Activated CD8-positive, alpha-beta memory T cell treated with anti-CD3 and anti-CD28 coated beads, Interleukin-2, amount 10 ng/mL, durations not matched to agents 7 days and 5 days (primary cell): ENCODE data around the gene BNC2. TPM values are rescaled to one million over a fixed set of nuclear protein-coding genes. Genes with fewer than 3 reads are reported as not detected.
"Not testable (repeated sequence)": the region's sequence is repeated elsewhere in the genome, so short reads cannot be mapped to it uniquely, and the experiment has no call there.

Experiments used
- ATAC-seq: fragments of 150-1000 bp; cut with Tn5 transposase; one replicate; pipeline ENCODE4 v1.10.0; 2021; ENCODE audit warnings: moderate library complexity
- CTCF ChIA-PET: fragments of 350-600 bp; sonication (Branson Sonifier 250); formaldehyde crosslinking; loops from one replicate; lab custom pipeline; 2021; ENCODE audit warnings: antibody characterized with exemption; lab: Charles Lee
- DNase-seq: peaks from one replicate; pipeline ENCODE4 v3.0.0-alpha.2; 2020
- H3K27ac Mint-ChIP-seq: one replicate; pipeline ENCODE4 v1.8.0; 2021; ENCODE audit warnings: mild to moderate bottlenecking, mixed read lengths
- H3K27me3 Mint-ChIP-seq: one replicate; pipeline ENCODE4 v1.8.0; 2021; ENCODE audit warnings: mixed read lengths
- H3K36me3 Mint-ChIP-seq: one replicate; pipeline ENCODE4 v1.8.0; 2021; ENCODE audit warnings: mild to moderate bottlenecking, mixed read lengths
- H3K4me1 Mint-ChIP-seq: one replicate; pipeline ENCODE4 v1.8.0; 2021; ENCODE audit warnings: mixed read lengths
- H3K4me3 Mint-ChIP-seq: one replicate; pipeline ENCODE4 v1.8.0; 2021; ENCODE audit warnings: mild to moderate bottlenecking, moderate library complexity, mixed read lengths
- H3K9me3 Mint-ChIP-seq: one replicate; pipeline ENCODE4 v1.8.0; 2022; ENCODE audit warnings: low read depth, mixed read lengths
- total RNA-seq, 2 experiments: library from RNA; stranded (reverse); gene quantifications; one replicate each; pipeline ENCODE4 v1.2.3, GENCODE V29; 2021

Gene BNC2
- total RNA-seq, 2 experiments from 2014 or later, result not detected

DNA sequence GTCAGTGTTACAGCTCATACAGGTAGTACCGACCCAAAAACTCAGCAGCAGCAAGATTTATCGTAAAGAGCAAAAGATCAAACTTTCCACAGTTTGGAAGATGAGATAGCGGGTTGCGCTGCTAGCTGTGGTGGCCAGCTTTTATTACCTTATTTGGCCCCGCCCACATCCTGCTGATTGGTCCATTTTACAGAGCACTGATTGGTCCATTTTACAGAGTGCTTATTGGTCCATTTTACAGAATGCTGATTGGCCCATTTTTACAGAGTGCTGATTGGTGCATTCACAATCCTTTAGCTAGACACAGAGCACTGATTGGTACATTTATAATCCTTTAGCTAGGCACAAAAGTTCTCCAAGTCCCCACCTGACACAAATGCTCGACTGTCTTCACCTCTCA is 12.0 kb upstream of the BNC2 start:
- CTCF ChIA-PET, H3K27ac Mint-ChIP-seq, DNase-seq, H3K4me3 Mint-ChIP-seq, H3K27me3 Mint-ChIP-seq, ATAC-seq, H3K4me1 Mint-ChIP-seq, H3K36me3 Mint-ChIP-seq: not testable (repeated sequence)
- H3K9me3 Mint-ChIP-seq, result peaks cover 14% of the 10 kb centered on the region

DNA sequence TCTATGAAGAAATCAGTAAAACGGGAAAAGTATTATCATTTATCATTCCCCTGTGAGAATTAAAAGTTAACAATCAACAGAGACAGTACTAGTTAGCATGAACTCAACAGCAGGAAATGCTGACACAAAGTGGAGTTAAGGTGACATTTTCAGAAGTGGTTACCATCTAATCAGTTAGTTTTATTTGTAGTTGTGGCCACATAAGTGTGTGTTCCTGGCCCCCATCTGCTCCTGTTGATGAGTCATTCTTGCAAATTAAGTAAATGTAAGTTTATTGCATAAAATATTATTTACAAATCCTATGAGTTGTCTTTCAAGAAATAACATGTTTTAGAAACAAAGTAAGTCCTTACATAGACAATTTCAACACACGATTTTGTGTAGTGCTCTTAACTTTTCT is 8.9 kb upstream of the BNC2 start:
- H3K36me3 Mint-ChIP-seq, result no peaks in the 10 kb centered on the region
- peaks cover 16% of the 10 kb centered on the region for H3K9me3 Mint-ChIP-seq
- H3K27me3 Mint-ChIP-seq, result no peaks in the 10 kb centered on the region
- CTCF ChIA-PET, result no interaction called here
- no peak overlapping the region for H3K4me3 Mint-ChIP-seq
- DNase-seq, result no peak
- no peaks in the 10 kb centered on the region for H3K4me1 Mint-ChIP-seq
- no peak for ATAC-seq
- H3K27ac Mint-ChIP-seq, result no peak overlapping the region

DNA sequence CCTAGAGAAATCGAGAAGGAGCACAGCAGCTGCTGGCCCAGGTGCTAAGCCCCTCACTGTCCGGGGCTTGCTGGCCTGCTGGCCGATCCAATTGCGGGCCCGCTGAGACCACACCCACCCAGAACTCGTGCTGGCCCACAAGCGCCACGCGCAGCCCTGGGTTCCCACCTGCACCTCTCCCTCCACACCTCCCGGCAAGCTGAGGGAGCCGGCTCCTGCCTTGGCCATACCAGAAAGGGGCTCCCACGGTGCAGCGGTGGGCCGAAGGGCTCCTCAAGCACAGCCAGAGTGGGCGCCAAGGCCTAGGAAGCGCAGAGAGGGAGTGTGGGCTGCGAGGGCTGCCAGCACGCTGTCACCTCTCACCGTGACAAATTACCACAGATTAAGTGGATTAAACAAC is 6.8 kb upstream of the BNC2 start:
- ATAC-seq, result no peak
- no peak overlapping the region for H3K4me3 Mint-ChIP-seq
- no peak overlapping the region for H3K27ac Mint-ChIP-seq
- H3K36me3 Mint-ChIP-seq, result peaks cover 2% of the 10 kb centered on the region
- H3K27me3 Mint-ChIP-seq, result peaks cover 4% of the 10 kb centered on the region
- H3K9me3 Mint-ChIP-seq, result peaks cover 13% of the 10 kb centered on the region
- CTCF ChIA-PET, result no interaction called here
- DNase-seq, result no peak
- H3K4me1 Mint-ChIP-seq, result no peaks in the 10 kb centered on the region

- H3K4me3 Mint-ChIP-seq, result no peak overlapping the region
- peaks cover 5% of the 10 kb centered on the region for H3K4me1 Mint-ChIP-seq
- ATAC-seq (no peak), DNase-seq (no peak)
- peaks cover 5% of the 10 kb centered on the region for H3K36me3 Mint-ChIP-seq
- peaks cover 35% of the 10 kb centered on the region for H3K27me3 Mint-ChIP-seq
- no peak overlapping the region for H3K27ac Mint-ChIP-seq
- CTCF ChIA-PET, result no interaction called here
- H3K9me3 Mint-ChIP-seq, result peaks cover 4% of the 10 kb centered on the region
Observed at GRCh38 chr9:16873126-16873802, 2.8 kb upstream of the BNC2 start.

DNA sequence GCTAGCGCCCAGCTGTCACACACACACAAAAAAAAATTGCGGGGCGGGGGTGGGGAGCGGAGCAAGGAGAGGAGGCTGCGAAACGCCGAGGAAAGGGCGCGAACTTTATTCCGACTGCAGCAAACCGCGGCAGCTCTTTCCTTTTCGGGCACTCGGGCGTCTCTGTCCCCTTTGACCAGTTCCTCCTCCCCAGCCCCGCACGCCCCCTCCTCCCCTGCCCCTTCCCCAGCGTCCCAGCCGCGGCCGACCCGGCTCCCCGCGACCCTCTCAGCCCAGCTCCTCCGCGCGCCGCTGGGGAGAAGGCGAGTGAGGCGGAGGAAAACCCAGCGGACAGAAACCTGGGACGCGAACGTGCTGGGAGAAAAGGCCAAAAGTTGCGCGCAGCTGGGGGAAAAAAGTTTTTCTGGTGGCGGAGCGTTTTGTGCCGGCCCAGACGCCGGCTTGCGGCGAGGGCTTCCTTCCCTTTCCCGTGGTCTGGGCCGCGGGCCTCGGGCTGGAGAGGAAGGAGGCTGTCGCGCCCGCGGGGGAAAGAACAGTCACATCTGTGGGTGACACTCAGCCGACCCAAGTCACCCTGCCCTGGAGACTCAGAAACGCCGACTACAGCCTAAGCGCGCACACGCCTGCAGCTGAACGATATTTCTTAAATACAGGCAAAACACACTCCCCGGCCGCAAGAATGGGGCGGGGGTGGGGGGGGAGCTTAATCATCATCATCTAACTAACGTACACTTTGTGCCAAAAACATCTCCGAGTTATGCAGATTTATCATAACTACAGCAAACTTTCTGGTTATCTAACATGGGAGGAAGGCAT is 1.1 kb upstream of the BNC2 start:
- H3K27me3 Mint-ChIP-seq, result peaks cover 38% of the 10 kb centered on the region
- no peak overlapping the region for H3K4me3 Mint-ChIP-seq
- peaks cover 5% of the 10 kb centered on the region for H3K36me3 Mint-ChIP-seq
- CTCF ChIA-PET, result interaction anchor here (0.7 kb wide), 1 partner anchor 736 kb away, joined by 6 read pairs; no protein-coding TSS in a partner anchor
- ATAC-seq, result peak; percentile 23
- H3K9me3 Mint-ChIP-seq, result peaks cover 2% of the 10 kb centered on the region
- H3K4me1 Mint-ChIP-seq, result peaks cover 5% of the 10 kb centered on the region
- no peak overlapping the region for H3K27ac Mint-ChIP-seq
- no peak for DNase-seq

GRCh38 chr9:16869882-16870595 is 431 bp downstream of the BNC2 start:
- Mint-ChIP-seq H3K27me3 (peaks cover 38% of the 10 kb centered on the region), H3K27ac (no peak overlapping the region), H3K4me3 (no peak overlapping the region), H3K36me3 (peaks cover 5% of the 10 kb centered on the region), H3K9me3 (peaks cover 1% of the 10 kb centered on the region), H3K4me1 (peaks cover 5% of the 10 kb centered on the region)
- ATAC-seq, result no peak
- no peak for DNase-seq
- CTCF ChIA-PET, result no interaction called here

- CTCF ChIA-PET, result no interaction called here
- no peak for ATAC-seq
- no peak overlapping the region for H3K4me3 Mint-ChIP-seq
- H3K27me3 Mint-ChIP-seq, result peaks cover 38% of the 10 kb centered on the region
- H3K4me1 Mint-ChIP-seq, result peaks cover 5% of the 10 kb centered on the region
- DNase-seq, result no peak
- no peak overlapping the region for H3K27ac Mint-ChIP-seq
- H3K36me3 Mint-ChIP-seq, result peaks cover 5% of the 10 kb centered on the region
- no peaks in the 10 kb centered on the region for H3K9me3 Mint-ChIP-seq
Observed at GRCh38 chr9:16869131-16869881, 1.2 kb downstream of the BNC2 start.

- Mint-ChIP-seq H3K4me1 (peaks cover 5% of the 10 kb centered on the region), H3K9me3 (no peaks in the 10 kb centered on the region), H3K36me3 (peaks cover 5% of the 10 kb centered on the region), H3K27me3 (peaks cover 38% of the 10 kb centered on the region), H3K27ac (no peak overlapping the region), H3K4me3 (no peak overlapping the region)
- CTCF ChIA-PET, result interaction anchor here (0.6 kb wide), 1 partner anchor 46 kb away, joined by 3 read pairs; no protein-coding TSS in a partner anchor
- DNase-seq (no peak), ATAC-seq (no peak)
Observed at GRCh38 chr9:16868701-16869100, 1.8 kb downstream of the BNC2 start.

DNA sequence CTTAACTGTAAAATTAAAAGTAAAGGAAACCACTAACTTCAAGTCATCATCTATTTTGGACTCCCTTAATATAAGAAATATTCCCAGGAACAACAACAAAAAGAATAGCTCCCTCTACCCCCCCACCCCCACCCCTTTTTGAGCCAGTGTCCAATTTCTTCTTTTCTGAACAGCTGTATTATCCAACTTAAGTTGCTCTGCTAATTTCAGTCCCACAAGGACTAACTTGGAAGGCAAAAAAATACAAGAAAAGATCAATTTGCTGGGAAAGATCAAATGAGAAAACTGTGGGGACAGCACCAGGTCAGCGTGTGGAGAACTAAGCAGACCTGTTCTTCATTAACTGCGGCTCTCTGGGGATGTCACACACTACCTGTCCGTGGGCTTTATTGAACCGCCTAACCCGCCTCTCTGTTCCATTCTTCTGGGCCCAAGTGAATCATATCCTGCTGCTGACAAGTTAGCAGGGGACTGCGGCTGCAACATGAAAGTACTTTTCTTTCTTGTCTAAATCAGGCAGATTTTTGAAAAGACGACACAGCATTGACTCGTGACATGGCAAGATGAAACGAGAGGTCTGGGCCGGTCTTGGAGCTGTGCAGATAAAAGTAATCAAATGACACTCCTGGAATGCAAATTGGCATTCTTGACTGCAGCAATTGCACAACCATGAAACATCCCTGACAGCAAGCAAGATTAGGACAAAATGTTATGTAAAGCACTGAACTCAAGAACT is 2.7 kb downstream of the BNC2 start:
- Mint-ChIP-seq H3K27ac (no peak overlapping the region), H3K4me3 (no peak overlapping the region), H3K27me3 (peaks cover 37% of the 10 kb centered on the region), H3K4me1 (peaks cover 5% of the 10 kb centered on the region), H3K9me3 (no peaks in the 10 kb centered on the region), H3K36me3 (peaks cover 3% of the 10 kb centered on the region)
- ATAC-seq, result no peak
- CTCF ChIA-PET, result interaction anchor here (0.6 kb wide), 1 partner anchor 45 kb away, joined by 3 read pairs; no protein-coding TSS in a partner anchor
- DNase-seq, result no peak

GRCh38 chr9:16866587-16866986 is 3.9 kb downstream of the BNC2 start:
- CTCF ChIA-PET, result no interaction called here

DNA sequence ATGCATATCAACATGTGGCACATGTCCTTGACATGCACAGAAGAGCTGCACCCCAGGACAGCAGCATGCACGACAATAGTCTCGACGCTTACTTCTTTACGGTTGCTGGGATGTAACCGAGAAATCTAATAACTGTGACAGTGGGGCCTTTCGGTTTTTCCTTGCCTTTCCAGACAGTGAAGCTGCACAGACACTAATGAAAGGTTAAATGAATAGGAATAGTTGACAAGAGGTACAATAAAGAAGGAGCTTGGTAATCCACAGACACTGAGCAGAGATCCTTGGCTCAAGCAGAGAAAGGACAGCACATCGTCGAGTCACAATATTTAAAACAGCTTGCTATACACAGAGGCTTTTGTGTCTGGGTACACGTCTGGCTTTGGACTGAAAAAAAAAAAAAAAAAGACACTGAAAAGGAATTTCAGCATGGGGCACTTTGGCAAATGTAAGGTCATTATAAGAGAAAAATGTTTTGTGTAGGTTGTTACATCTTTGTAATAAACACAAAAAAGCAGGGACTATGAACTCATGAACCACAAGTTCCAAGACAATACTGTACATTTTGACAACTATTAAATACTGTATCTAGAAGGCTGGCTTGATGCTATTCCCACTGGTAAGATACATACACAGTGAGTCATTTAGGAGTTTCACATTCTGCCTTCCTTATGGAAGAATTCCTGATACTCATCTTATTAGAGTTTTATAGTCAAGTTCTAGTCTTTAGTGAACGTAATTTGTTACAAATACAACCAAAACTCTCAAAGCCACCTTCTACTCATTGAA is 5.6 kb downstream of the BNC2 start:
- Mint-ChIP-seq H3K27me3 (peaks cover 19% of the 10 kb centered on the region), H3K27ac (no peak overlapping the region)
- ATAC-seq, result no peak

More at GRCh38 chr9:16866587-16866986, 3.9 kb downstream of the BNC2 start:
- no peaks in the 10 kb centered on the region for H3K9me3 Mint-ChIP-seq
- no peak for DNase-seq
- peaks cover 3% of the 10 kb centered on the region for H3K36me3 Mint-ChIP-seq
- no peak overlapping the region for H3K4me3 Mint-ChIP-seq
- peaks cover 28% of the 10 kb centered on the region for H3K27me3 Mint-ChIP-seq
- H3K27ac Mint-ChIP-seq, result no peak overlapping the region
- H3K4me1 Mint-ChIP-seq, result peaks cover 2% of the 10 kb centered on the region
- no peak for ATAC-seq

GRCh38 chr9:16848179-16848578 is 22.3 kb downstream of the BNC2 start:
- Mint-ChIP-seq H3K27ac (no peak overlapping the region), H3K36me3 (no peaks in the 10 kb centered on the region), H3K4me3 (no peak overlapping the region), H3K9me3 (no peaks in the 10 kb centered on the region), H3K27me3 (no peaks in the 10 kb centered on the region), H3K4me1 (no peaks in the 10 kb centered on the region)
- CTCF ChIA-PET, result no interaction called here
- DNase-seq, result no peak
- ATAC-seq, result no peak

More for the DNA sequence above, 5.6 kb downstream of the BNC2 start:
- Mint-ChIP-seq H3K4me3 (no peak overlapping the region), H3K4me1 (no peaks in the 10 kb centered on the region), H3K9me3 (no peaks in the 10 kb centered on the region), H3K36me3 (peaks cover under 1% of the 10 kb centered on the region)
- CTCF ChIA-PET, result no interaction called here
- no peak for DNase-seq
